Left ventricle myocardium superior (tissue), 1 donor: Measurements from ENCODE around the gene RAB19. TPM values are rescaled to one million over a fixed set of nuclear protein-coding genes. Genes with fewer than 3 reads are reported as not detected.
"Not testable (repeated sequence)": the region's sequence is repeated elsewhere in the genome, so short reads cannot be mapped to it uniquely, and the experiment has no call there.

Experiments used
- ATAC-seq: fragments of 200-7000 bp; cut with Tn5 transposase; one replicate; pipeline ENCODE4 v1.9.1; 2020; ENCODE audit warnings: mild to moderate bottlenecking, moderate library complexity
- DNase-seq: peaks from one replicate; pipeline ENCODE4 v3.0.0-alpha.2; 2020
- intact Hi-C: fragments of 100-400 bp; cut with micrococcal nuclease; formaldehyde crosslinking; loops from one replicate; pipeline ENCODE4 v1.11.0; 2022
- total RNA-seq: library from RNA; stranded (reverse); fragmentation: NEBNext Ultra II Directional; extraction: Animal tissue kit (Norgen Biotek cat#: 25700); gene quantifications from one replicate; pipeline ENCODE4 v1.2.1, GENCODE V29; 2021
- donor health status: DM: no; HTN: yes; CAD: no; lungs with severe emphysema.

RAB19 gene
- total RNA-seq, 1 donor from 2014 or later: not detected

GRCh38 chr7:140398821-140399220 lies 5.0 kb upstream of the RAB19 start:
- no peak for DNase-seq
- ATAC-seq: no peak
- intact Hi-C loops: no loop called here

DNA sequence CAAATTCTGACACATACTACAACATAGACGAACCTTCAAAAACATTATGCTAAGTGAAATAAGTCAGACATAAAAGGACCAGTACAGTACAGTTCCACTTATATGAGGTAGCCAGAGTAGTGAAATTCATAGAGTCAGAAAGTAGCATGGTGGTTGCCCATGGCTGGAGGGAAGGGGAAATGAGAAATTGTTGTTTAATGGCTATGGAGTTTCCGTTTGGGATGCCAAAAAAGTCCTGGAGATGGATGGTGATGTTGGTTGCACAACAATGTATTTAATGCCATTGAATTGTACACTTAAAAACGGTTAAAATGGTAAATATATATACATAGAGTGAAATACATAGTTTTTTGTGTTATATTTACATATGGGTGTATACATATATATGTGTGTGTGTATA lies 3.5 kb upstream of the RAB19 start:
- DNase-seq (no peak), ATAC-seq (no peak)
- intact Hi-C loops: no loop called here

DNA sequence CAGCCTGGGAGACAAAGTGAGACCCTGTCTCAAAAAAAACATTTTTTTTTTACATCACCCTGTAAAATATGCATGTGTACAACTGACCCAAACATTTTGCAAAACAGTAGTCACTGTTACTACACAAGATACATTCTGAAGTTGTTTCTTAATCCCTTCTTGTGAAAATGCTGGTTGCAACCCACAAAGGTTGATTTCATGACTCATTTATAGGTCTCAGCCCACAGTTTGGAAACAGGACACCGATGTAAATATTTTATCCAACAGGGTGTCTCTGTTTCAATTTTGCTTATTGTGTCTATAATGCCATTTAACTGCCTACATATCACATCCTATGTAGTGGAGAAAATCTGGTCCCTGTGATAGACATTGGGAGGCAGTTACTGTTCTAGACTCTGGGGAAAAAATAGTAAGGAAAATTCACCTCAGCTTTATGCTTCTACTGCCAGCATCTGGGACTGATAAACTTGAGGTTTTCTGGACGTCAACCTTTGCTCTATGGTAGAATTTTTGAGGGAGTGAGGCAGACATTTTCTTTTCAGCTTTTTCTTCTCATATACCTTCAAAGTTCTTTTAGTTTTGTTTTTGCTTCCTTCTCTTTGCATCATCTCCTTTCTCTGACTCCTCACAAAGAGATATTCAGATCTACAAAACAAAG lies 1.6 kb upstream of the RAB19 start:
- DNase-seq: no peak
- no peak for ATAC-seq
- intact Hi-C loops: no loop called here

- ATAC-seq: no peak
- intact Hi-C loops: no loop called here
- no peak for DNase-seq
These were observed 757 bp downstream of the RAB19 start for GRCh38 chr7:140404565-140405065.

DNA sequence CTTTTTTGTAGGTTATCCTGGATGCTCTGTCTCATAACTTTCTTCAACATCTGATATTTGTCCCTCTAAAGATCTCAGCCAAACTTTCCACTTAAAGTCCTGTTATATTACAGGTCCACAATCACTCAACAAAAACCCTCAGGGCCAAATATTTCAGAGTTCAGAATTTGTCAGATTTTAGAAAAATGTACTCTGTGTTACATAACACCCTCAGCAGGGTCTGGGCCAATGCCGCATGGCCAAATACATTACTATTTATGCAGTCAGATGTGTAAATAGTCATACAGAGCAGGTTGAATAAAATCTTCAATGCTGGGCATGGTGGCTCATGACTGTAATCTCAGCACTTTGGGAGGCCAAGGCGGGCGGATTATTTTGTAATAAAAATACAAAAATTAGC lies 11.5 kb downstream of the RAB19 start:
- DNase-seq (no peak), ATAC-seq (no peak)
- intact Hi-C loops: no loop called here

GRCh38 chr7:140415816-140416215 lies 12.0 kb downstream of the RAB19 start:
- DNase-seq, ATAC-seq, intact Hi-C loops: not testable (repeated sequence)

DNA sequence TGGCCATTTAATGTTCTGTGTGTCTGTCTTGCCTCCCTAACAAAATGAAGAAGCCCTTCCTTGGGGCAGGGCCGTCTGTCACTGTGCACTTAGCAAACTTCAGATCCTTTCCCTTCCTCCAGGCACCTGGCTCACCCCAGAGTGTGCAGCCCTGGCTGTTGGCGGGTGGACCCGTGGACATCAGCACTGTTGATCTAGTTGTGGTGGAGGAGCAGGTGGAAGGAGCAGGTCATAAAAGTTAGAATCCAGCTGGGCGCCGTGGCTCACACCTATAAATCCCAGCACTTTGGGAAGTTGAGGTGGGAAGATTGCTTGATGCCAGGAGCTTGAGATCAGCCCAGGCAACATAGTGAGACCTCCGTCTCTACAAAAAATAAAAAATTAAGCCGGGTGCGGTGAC lies 12.7 kb downstream of the RAB19 start:
- no peak for DNase-seq
- intact Hi-C loops: no loop called here
- no peak for ATAC-seq

DNA sequence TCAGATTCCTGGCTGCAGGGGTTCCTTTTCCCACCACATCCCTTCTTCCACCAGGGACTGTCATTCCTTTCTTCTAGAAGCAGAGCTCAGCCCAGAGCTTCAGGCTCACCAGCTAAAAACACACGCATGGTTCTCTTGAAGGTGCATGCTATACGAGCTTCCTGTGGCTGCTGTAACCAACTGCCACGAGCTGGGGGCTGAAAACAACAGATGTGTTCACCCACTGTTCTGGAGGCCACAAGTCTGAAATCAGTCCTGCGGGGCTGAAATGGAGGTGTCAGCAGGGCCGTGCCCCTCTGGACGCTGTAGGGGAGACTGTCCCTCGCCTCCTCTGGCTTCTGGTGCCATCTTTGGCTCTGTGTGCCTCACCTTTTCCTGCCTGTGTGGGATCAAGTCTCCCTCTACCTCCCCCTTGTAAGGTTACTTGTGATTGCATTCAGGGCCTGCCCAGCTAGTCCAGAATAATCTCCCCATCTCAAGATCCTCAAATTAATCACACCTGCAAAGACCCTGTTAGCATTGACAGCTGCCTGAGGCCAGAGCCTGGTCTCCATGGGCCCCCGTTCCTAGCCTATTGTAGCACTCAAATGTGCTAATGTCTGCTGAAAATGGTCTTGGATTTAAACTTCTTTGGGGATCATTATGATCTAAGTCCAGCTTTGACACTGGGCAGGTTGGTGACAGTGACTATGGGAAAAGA lies 13.7 kb downstream of the RAB19 start:
- no peak for DNase-seq
- intact Hi-C loops: no loop called here
- ATAC-seq: no peak

- intact Hi-C loops, ATAC-seq, DNase-seq: not testable (repeated sequence)
These were observed 14.3 kb downstream of the RAB19 start for GRCh38 chr7:140418156-140418472.

GRCh38 chr7:140418653-140419052 lies 14.8 kb downstream of the RAB19 start:
- ATAC-seq (no peak), DNase-seq (no peak)
- intact Hi-C loops: no loop called here

- no peak for DNase-seq
- ATAC-seq: no peak
- intact Hi-C loops: no loop called here
These were observed 17.7 kb downstream of the RAB19 start for GRCh38 chr7:140421521-140421920.

DNA sequence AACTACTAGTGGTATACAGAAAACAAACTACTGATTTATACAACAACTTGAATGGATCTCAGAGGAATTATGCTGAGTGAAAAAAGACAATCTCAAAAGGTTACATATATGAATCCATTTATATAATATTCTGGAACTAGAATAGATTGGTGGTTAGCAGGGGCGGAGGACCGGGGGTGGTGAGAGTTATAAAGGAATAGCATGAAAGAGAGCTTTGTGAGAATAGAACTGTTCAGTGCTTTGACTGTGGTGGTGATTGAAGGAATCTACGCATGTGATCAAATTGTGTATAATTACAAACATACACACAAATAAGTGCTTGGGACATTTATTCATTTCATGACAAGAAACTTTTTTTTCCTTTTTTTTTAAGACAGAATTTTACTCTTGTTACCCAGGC lies 19.6 kb downstream of the RAB19 start:
- intact Hi-C loops: no loop called here
- ATAC-seq (no peak), DNase-seq (no peak)

DNA sequence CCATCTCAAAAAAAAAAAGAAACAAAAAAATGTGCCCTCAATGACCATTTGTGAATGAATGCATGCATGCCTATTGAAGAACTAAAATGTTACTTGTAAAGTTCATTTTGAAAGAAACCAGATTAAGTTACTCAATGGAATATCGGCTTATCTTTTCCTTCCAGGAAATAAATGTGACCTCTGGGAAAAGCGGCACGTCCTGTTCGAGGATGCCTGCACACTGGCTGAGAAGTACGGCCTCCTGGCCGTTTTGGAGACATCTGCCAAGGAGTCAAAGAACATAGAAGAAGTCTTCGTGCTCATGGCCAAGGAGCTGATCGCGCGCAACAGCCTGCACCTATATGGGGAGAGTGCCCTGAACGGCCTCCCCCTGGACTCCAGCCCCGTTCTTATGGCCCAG lies 21.9 kb downstream of the RAB19 start:
- intact Hi-C loops: no loop called here
- ATAC-seq (no peak), DNase-seq (no peak)

DNA sequence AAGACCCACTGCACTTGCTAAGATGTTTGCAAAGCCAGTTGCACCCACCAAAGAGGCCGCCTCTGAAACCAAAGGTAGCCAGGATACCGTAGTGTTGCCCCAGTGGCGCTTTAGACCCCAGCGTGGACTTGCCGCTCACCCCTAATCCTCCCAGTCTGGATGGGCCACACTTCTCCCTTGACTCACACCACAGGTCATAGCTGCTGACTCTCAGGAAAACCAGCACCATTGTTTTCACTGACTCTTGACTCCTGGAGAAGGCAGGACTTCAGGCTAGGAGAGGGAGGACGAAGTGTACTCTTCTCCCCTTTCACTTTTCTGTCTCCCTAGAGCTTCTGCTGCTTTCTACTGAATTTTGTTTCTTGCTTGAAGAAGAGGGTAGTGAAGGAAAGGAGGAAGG lies 22.3 kb downstream of the RAB19 start:
- intact Hi-C loops: no loop called here
- ATAC-seq (no peak), DNase-seq (no peak)

GRCh38 chr7:140433396-140433795 lies 29.5 kb downstream of the RAB19 start:
- DNase-seq: no peak
- no peak for ATAC-seq
- intact Hi-C loops: no loop called here

DNA sequence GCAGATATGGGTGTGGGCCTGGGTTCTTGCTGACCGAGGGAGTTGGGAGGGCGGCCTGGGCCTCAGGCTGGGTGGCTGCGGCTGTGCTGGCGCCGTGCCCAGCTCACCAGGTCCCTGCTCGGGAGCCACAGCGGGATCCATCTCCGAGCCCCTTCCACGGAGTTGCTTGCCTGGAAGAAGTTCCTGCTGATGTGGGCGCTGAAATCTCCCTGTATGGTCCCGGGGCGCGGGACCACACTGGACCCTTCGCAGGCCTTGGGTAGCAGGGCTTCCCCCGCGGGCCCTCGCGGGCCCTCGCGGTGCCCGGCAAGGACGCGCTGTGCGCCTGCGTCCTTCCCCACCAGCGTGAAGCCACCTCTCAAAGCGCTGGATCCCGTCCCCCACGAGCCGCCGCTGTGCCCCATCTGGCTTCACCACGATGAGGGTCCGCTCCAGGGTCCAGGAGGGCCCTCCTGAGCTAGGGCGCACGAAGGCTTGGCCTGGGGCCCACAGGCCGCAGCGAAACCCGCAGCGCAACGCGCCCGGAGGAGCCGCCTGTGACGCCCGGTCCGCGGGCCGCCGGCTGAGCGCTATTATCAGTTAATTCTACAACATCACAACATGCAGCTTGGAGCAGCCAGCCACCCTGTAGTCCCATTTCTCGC lies 31.5 kb downstream of the RAB19 start:
- ATAC-seq (peak; percentile 73), DNase-seq (peak; percentile 31)
- intact Hi-C loops: no loop called here

GRCh38 chr7:140439359-140439758 lies 35.5 kb downstream of the RAB19 start:
- intact Hi-C loops: no loop called here
- DNase-seq (no peak), ATAC-seq (no peak)

GRCh38 chr7:140440593-140440992 lies 36.7 kb downstream of the RAB19 start:
- intact Hi-C loops: no loop called here
- DNase-seq (no peak), ATAC-seq (no peak)

DNA sequence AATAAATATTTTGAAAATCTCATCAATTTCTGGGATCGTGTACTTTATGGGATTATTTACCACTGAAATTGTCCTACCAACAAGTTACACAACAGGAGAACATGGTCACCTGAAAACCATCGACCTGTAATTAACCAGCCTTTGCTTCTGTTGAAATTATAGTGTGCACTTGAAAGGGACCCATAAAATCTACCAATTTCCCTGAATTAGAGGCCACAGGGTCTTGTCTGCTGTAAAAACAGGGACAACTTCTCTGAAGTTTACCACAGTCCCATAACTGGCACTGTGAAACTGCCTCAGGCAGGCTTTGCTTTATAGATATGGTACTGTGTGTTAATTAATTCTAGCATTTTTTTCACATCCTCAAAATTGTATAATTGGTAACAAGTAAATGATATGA lies 37.7 kb downstream of the RAB19 start:
- intact Hi-C loops: no loop called here
- no peak for ATAC-seq
- no peak for DNase-seq

GRCh38 chr7:140446467-140446866 lies 42.6 kb downstream of the RAB19 start:
- ATAC-seq: no peak
- intact Hi-C loops: no loop called here
- DNase-seq: no peak

DNA sequence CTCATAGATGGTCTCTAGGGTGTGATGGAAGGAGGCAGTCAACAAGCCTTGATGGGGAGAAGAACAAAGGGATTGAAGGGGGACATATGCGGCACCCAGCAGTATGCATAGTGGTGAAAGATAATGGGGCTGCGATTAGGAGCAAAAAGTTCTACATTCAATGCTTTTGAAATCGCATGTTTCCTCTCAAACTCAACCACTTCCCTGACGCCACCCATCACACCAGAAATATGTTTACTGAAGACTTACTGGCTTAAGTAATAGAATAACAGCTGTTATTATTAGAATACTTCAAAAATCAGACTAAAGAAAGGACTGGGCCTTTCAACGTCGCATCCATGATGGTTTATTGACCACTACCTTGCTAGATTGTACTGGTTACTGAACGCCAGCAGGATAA lies 44.0 kb downstream of the RAB19 start:
- DNase-seq (no peak), ATAC-seq (no peak)
- intact Hi-C loops: no loop called here
